Progenitor cell of endocrine pancreas (in vitro differentiated cells): ENCODE measurements around the gene GLRX3. TPM values are rescaled to one million over a fixed set of nuclear protein-coding genes. Genes with fewer than 3 reads are reported as not detected.
"Not testable (repeated sequence)": the region's sequence is repeated elsewhere in the genome, so short reads cannot be mapped to it uniquely, and the experiment has no call there.

Experiments
- DNase-seq: peaks from one replicate; pipeline ENCODE4 v3.0.0; 2021; ENCODE audit warnings: low spot score; ENCODE audit not compliant: unreplicated experiment
- H3K27ac Mint-ChIP-seq: 2 replicates; pipeline ENCODE4 v1.8.0; 2021; ENCODE audit warnings: mild to moderate bottlenecking, moderate library complexity, mixed read lengths
- H3K27me3 Mint-ChIP-seq: 2 replicates; pipeline ENCODE4 v1.8.0; 2021; ENCODE audit warnings: mixed read lengths
- H3K36me3 Mint-ChIP-seq: 2 replicates; pipeline ENCODE4 v1.8.0; 2022; ENCODE audit warnings: mixed read lengths; ENCODE audit not compliant: insufficient read depth
- H3K4me1 Mint-ChIP-seq: 2 replicates; pipeline ENCODE4 v1.8.0; 2021; ENCODE audit warnings: low read depth, mixed read lengths
- H3K4me3 Mint-ChIP-seq: 2 replicates; pipeline ENCODE4 v1.8.0; 2021; ENCODE audit warnings: low read depth, mild to moderate bottlenecking, moderate library complexity, mixed read lengths
- H3K9me3 Mint-ChIP-seq: 2 replicates; pipeline ENCODE4 v1.8.0; 2021; ENCODE audit warnings: low read depth, mixed read lengths
- total RNA-seq: library from RNA; stranded (reverse); gene quantifications from 2 replicates; pipeline ENCODE4 v1.2.1, GENCODE V29; 2021
- TF ChIP-seq, protein P1 (sequence below): fragments of 200-600 bp; sonication (generic); IDR thresholded peaks from one replicate; pipeline ENCODE4 v1.5.0; 2021; ENCODE audit warnings: antibody characterized with exemption, mild to moderate bottlenecking; ENCODE audit not compliant: unreplicated experiment

The GLRX3 gene
- total RNA-seq, 1 donor from 2014 or later: 80.8 TPM

DNA sequence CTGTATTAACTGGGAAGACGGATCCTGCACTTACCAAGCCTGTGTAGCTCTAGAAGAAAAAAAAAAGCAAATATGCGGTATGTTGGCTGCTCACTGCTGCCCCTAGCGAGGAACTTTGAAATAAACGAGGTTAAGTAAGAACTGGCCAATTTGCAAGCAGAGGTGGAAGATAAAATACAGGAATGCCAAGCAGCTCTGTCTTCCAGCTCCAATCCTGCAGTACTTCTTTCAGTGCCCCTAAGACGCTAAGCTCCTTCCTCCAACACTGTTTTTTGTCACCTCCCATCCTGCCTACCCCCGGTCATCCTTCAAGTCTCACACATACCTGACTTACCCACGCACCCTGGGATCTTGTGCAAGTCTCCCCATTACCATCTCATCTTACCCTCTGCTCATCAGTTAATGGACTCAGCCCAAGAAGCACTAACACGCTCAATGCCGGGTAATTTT, 26.4 kb upstream of the GLRX3 start:
- TF ChIP-seq, protein P1, sequence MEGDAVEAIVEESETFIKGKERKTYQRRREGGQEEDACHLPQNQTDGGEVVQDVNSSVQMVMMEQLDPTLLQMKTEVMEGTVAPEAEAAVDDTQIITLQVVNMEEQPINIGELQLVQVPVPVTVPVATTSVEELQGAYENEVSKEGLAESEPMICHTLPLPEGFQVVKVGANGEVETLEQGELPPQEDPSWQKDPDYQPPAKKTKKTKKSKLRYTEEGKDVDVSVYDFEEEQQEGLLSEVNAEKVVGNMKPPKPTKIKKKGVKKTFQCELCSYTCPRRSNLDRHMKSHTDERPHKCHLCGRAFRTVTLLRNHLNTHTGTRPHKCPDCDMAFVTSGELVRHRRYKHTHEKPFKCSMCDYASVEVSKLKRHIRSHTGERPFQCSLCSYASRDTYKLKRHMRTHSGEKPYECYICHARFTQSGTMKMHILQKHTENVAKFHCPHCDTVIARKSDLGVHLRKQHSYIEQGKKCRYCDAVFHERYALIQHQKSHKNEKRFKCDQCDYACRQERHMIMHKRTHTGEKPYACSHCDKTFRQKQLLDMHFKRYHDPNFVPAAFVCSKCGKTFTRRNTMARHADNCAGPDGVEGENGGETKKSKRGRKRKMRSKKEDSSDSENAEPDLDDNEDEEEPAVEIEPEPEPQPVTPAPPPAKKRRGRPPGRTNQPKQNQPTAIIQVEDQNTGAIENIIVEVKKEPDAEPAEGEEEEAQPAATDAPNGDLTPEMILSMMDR: peak; percentile 84
- peak overlapping the region; percentile 98 for H3K4me3 Mint-ChIP-seq
- peak; percentile 61 for DNase-seq

DNA sequence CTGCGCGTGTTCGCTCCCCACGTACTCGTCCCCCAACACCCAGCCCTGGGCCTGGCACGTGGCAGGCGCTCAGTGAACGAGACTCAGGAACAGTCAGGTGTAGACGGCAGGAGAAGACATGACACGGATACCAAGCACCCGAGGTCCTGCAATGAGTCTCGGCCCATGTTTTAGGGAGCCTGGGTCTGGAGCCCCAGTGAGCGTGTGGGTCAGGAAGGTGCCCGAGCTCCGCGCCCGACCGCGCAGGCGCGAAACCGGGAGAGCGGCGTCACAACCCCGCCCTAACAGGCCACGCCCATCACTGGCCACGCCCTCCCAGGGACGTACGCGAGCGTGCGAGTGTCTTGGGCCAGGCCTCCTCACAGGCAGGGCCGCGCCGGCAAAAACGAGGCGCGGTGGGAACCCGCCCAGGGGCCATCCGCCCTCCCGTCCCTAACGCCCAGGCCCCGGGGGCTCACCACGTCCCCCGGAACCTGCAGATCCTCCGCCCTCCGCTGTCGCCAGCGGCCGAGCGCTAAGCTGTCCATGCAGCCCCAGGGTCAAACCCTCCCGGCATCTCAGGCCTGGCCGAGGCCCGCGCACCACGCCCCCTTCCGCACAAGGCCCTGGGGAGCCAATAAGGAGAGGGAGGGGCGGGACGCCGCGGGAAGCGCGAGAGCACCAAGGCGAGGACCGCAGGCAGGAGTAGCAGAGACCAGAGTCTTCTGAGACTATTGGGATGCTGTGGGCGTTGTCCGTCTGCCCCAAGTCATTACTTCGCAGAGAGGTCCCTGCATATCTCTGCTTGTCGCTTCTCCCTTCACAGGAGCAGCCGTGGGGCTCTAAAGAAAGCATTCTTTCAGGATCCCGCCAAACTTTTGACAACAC, 25.7 kb upstream of the GLRX3 start, which contains the start of gene C10orf143:
Gene C10orf143 (minus strand): TSS at position 585 of the 867 bp plus-strand sequence. CDS start 58 bp downstream, at position 527.
- Mint-ChIP-seq H3K9me3 (no peaks in the 10 kb centered on the region), H3K27me3 (peaks cover 15% of the 10 kb centered on the region), H3K27ac (peak within 1 kb of the TSS; percentile 98), H3K36me3 (no peaks in the 10 kb centered on the region), H3K4me1 (peaks cover 7% of the 10 kb centered on the region), H3K4me3 (peak within 1 kb of the TSS; percentile 98)
- DNase-seq: peak; percentile 96
- TF ChIP-seq, protein P1: no peak

More for the DNA sequence above, 26.4 kb upstream of the GLRX3 start:
- Mint-ChIP-seq H3K4me1 (peaks cover 7% of the 10 kb centered on the region), H3K9me3 (no peaks in the 10 kb centered on the region), H3K27me3 (peaks cover 15% of the 10 kb centered on the region), H3K36me3 (no peaks in the 10 kb centered on the region), H3K27ac (peak overlapping the region; percentile 98)

DNA sequence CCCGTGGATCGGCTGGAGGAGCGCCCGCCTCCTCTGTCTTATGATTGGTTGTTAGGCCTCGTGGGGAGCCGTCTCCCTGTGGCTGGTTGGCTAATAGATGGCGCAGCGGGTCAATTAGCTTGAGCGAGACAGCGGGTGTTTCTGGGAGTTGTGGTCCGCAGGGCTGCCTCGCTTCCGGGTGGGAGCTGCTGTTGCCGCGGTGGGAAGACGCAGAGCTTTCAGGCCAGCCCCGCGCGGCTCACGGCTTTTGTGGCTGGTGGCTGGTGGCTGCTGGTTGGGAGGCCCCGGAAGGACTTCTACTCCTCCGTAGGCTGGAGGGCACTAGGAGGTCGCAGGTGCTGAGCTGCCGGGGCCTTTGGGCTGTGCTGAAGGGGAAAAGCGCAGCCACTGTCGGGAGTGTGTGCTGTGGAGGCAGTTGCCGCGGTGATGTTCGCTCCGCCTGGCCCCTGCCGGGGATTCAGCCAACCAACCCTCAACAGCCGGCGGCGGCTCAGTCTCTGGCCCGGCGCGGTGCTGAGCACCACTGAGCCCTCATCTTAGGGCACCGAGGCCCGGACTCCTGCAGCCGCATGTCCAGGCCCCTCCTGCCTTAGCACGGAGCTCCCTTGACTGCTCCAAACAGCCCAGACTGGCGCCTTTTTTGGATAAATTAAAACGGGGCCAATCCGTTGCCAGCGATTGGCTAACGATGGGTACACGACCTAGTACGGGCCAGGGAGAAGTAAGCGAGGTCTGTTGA, 24.9 kb upstream of the GLRX3 start:
- TF ChIP-seq, protein P1: no peak
- peak overlapping the region; percentile 98 for H3K4me3 Mint-ChIP-seq
- H3K9me3 Mint-ChIP-seq: peaks cover 2% of the 10 kb centered on the region
- H3K4me1 Mint-ChIP-seq: peaks cover 7% of the 10 kb centered on the region
- H3K36me3 Mint-ChIP-seq: peaks cover 2% of the 10 kb centered on the region
- peak overlapping the region; percentile 98 for H3K27ac Mint-ChIP-seq
- peaks cover 10% of the 10 kb centered on the region for H3K27me3 Mint-ChIP-seq
- peak; percentile 87 for DNase-seq

DNA sequence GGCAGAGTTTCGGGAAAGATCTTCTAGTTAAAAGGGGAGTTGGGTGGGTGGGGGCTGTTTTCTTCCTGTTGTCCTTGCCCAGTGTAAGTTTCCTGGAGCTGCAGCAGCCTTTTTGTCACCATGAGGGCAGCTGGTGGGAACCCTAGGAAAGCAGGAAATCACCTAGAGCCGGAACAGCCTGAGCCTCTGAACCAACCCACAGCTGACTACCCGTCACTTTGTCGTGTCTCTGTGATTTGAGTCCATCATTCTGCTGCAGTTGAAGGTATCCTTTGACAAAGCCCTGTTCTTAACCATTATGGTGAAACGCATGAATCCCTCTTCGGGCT, 24.4 kb upstream of the GLRX3 start:
- H3K4me1 Mint-ChIP-seq: peaks cover 7% of the 10 kb centered on the region
- H3K27me3 Mint-ChIP-seq: peaks cover 5% of the 10 kb centered on the region
- DNase-seq: no peak
- H3K9me3 Mint-ChIP-seq: peaks cover 4% of the 10 kb centered on the region
- peaks cover 2% of the 10 kb centered on the region for H3K36me3 Mint-ChIP-seq
- peak overlapping the region; percentile 98 for H3K27ac Mint-ChIP-seq
- TF ChIP-seq, protein P1: no peak
- peak overlapping the region; percentile 98 for H3K4me3 Mint-ChIP-seq

DNA sequence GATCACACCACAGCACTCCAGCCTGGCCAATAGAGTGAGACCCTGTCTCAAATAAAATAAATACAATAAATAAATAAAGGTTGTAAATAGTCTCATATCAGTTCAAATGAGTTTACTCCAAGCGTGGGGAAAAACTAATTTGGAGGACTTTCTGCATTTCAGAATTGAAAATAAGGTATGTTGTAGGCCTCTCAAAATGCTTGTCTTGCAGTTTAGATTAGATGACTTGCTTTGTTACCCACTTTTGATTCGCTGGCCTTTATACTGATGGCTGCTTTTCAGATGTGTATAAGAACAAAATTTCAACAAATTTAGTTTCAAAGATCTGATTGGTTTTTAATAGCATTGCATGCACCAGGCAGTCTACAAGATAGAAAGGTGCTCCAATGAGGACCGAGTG, 23.4 kb upstream of the GLRX3 start:
- Mint-ChIP-seq H3K27ac (no peak overlapping the region), H3K36me3 (peaks cover 2% of the 10 kb centered on the region), H3K9me3 (peaks cover 11% of the 10 kb centered on the region), H3K4me3 (no peak overlapping the region), H3K4me1 (peaks cover 7% of the 10 kb centered on the region), H3K27me3 (no peaks in the 10 kb centered on the region)
- DNase-seq: no peak
- TF ChIP-seq, protein P1: no peak

DNA sequence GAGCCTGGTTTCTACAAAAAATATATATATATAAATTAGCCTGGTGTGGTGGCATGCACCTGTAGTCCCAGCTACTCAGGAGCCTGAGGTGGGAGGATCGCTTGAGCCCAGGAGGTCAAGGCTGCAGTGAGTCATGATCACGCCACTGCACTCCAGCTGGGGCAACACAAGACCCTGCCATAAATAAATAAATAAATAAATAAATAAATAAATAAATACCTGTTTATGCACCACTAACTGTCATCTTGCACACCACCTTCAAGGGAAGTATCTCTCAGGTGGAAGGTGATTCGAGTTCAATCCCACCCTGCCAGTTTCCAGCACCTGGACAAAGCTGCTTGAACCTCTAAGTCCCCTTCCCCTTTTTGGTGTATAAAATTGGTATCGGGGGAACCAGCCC, 19.2 kb upstream of the GLRX3 start:
- not testable (repeated sequence) for H3K4me3 Mint-ChIP-seq, H3K27me3 Mint-ChIP-seq, H3K4me1 Mint-ChIP-seq, H3K36me3 Mint-ChIP-seq, DNase-seq, H3K27ac Mint-ChIP-seq
- H3K9me3 Mint-ChIP-seq: peaks cover 13% of the 10 kb centered on the region

DNA sequence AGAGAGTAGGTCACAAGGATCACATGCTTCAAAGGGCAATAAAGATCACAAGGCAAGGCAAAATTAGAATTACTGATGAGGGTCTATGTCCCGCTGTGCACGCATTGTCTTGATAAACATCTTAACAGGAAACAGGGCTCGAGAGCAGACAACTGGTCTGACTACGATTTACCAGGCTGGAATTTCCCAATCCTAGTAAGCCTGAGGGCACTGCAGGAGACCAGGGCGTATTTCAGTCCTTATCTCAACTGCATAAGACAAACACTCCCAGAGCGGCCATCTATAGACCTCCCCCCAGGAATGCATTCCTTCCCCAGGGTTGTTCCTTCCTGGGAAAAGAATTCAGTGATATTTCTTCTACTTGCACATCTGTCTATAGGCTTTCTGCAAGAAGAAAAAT, 18.7 kb upstream of the GLRX3 start:
- H3K4me1 Mint-ChIP-seq, DNase-seq, H3K27me3 Mint-ChIP-seq: not testable (repeated sequence)

More for the DNA sequence above, 18.7 kb upstream of the GLRX3 start:
- not testable (repeated sequence) for H3K4me3 Mint-ChIP-seq, H3K27ac Mint-ChIP-seq, H3K36me3 Mint-ChIP-seq
- H3K9me3 Mint-ChIP-seq: peaks cover 13% of the 10 kb centered on the region
